DOHH2 (cell line): ENCODE measurements around the gene PLXNA2.

ENCODE experiments used
- H3F3A ChIP-seq: fragments of 200-600 bp; sonication (generic), shearing (Covaris generic); 2 replicates; pipeline ENCODE4 v1.6.0; 2016; ENCODE audit warnings: antibody characterized with exemption, mild to moderate bottlenecking; ENCODE audit not compliant: control insufficient read depth, insufficient read depth
- H3K27ac ChIP-seq: fragments of 200-600 bp; sonication (generic); 2 replicates; pipeline ENCODE4 v1.5.1; 2014; ENCODE audit warnings: low read depth, mild to moderate bottlenecking, low read length, moderate library complexity
- H3K27me3 ChIP-seq: fragments of 200-600 bp; sonication (generic); 2 replicates; pipeline ENCODE4 v1.6.1; 2014; ENCODE audit warnings: mild to moderate bottlenecking, low read length, mixed read lengths; ENCODE audit not compliant: control insufficient read depth
- H3K36me3 ChIP-seq: fragments of 200-600 bp; sonication (generic); 2 replicates; pipeline ENCODE4 v1.6.1; 2014; ENCODE audit warnings: mild to moderate bottlenecking, low read length, moderate library complexity, mixed read lengths; ENCODE audit not compliant: control insufficient read depth
- H3K4me1 ChIP-seq: fragments of 200-600 bp; sonication (generic); 2 replicates; pipeline ENCODE4 v1.6.1; 2014; ENCODE audit warnings: mild to moderate bottlenecking, low read length, mixed read lengths; ENCODE audit not compliant: control insufficient read depth
- H3K4me2 ChIP-seq: fragments of 200-600 bp; sonication (generic); 2 replicates; pipeline ENCODE4 v1.6.0; 2014; ENCODE audit warnings: mild to moderate bottlenecking, low read length, moderate library complexity
- H3K4me3 ChIP-seq: fragments of 200-600 bp; sonication (generic); 2 replicates; pipeline ENCODE4 v1.5.1; 2014; ENCODE audit warnings: mild to moderate bottlenecking, low read length, mixed read lengths
- H3K79me2 ChIP-seq: fragments of 200-600 bp; sonication (generic); 2 replicates; pipeline ENCODE4 v1.6.1; 2014; ENCODE audit warnings: mild to moderate bottlenecking, low read length, mixed read lengths; ENCODE audit not compliant: control insufficient read depth
- H3K9me2 ChIP-seq: fragments of 200-600 bp; sonication (generic); replicated peaks from 2 replicates; pipeline ENCODE4 v1.6.1; 2014; ENCODE audit warnings: mild to moderate bottlenecking, low read length, mixed read lengths; ENCODE audit not compliant: control insufficient read depth
- H3K9me3 ChIP-seq: fragments of 200-600 bp; sonication (generic); 2 replicates; pipeline ENCODE4 v1.6.1; 2014; ENCODE audit warnings: antibody characterized with exemption, low read length, mixed read lengths; ENCODE audit not compliant: control insufficient read depth, insufficient read depth
- H4K20me1 ChIP-seq: fragments of 200-600 bp; sonication (generic); 2 replicates; pipeline ENCODE4 v1.6.0; 2014; ENCODE audit warnings: low read depth, mild to moderate bottlenecking, antibody characterized with exemption, low read length, moderate library complexity; ENCODE audit not compliant: control insufficient read depth, insufficient read depth
- CTCF ChIP-seq: fragments of 200-600 bp; sonication (generic); IDR thresholded peaks from one replicate; pipeline ENCODE4 v1.5.1; 2014; ENCODE audit warnings: antibody characterized with exemption, mild to moderate bottlenecking, low read depth, low read length; ENCODE audit not compliant: poor library complexity, severe bottlenecking
- EZH2phosphoT487 ChIP-seq: fragments of 200-600 bp; sonication (generic); IDR thresholded peaks from 2 replicates; pipeline ENCODE4 v1.6.1; 2017; ENCODE audit warnings: borderline replicate concordance, mild to moderate bottlenecking, antibody characterized with exemption, low read length, moderate library complexity, mixed read lengths

PLXNA2 gene

GRCh38 chr1:208242146-208242545, 2.0 kb downstream of the PLXNA2 start:
- peaks cover 16% of the 10 kb centered on the region for H3K4me1 ChIP-seq
- TF ChIP-seq CTCF: no peak
- TF ChIP-seq EZH2phosphoT487: no peak
- H3F3A ChIP-seq: 0 out of 2 replicates have a peak, but pooled peaks cover 2% of the 10 kb centered on the region
- peaks cover 72% of the 10 kb centered on the region for H3K27me3 ChIP-seq
- H3K9me3 ChIP-seq: no peaks in the 10 kb centered on the region
- no peak overlapping the region for H3K4me3 ChIP-seq
- H3K27ac ChIP-seq: no peak overlapping the region
- H4K20me1 ChIP-seq: no peaks in the 10 kb centered on the region
- H3K9me2 ChIP-seq: no peaks in the 10 kb centered on the region
- no peaks in the 10 kb centered on the region for H3K36me3 ChIP-seq
- H3K79me2 ChIP-seq: no peaks in the 10 kb centered on the region
- H3K4me2 ChIP-seq: no peak overlapping the region

GRCh38 chr1:208241512-208241911, 2.7 kb downstream of the PLXNA2 start:
- Histone ChIP-seq H4K20me1 (no peaks in the 10 kb centered on the region), H3K79me2 (no peaks in the 10 kb centered on the region), H3K9me3 (no peaks in the 10 kb centered on the region), H3K4me2 (no peak overlapping the region), H3F3A (0 out of 2 replicates have a peak, but pooled peaks cover 2% of the 10 kb centered on the region), H3K27ac (no peak overlapping the region), H3K9me2 (no peaks in the 10 kb centered on the region), H3K4me3 (no peak overlapping the region), H3K4me1 (peaks cover 16% of the 10 kb centered on the region), H3K36me3 (no peaks in the 10 kb centered on the region), H3K27me3 (peaks cover 78% of the 10 kb centered on the region)
- TF ChIP-seq EZH2phosphoT487 (no peak), CTCF (no peak)

- H3K4me2 ChIP-seq: no peak overlapping the region
- TF ChIP-seq EZH2phosphoT487: no peak
- TF ChIP-seq CTCF: no peak
- no peaks in the 10 kb centered on the region for H3K36me3 ChIP-seq
- no peaks in the 10 kb centered on the region for H3K79me2 ChIP-seq
- H3K27ac ChIP-seq: no peak overlapping the region
- 0 out of 2 replicates have a peak, but pooled peaks cover 2% of the 10 kb centered on the region for H3F3A ChIP-seq
- H3K9me2 ChIP-seq: no peaks in the 10 kb centered on the region
- H3K4me1 ChIP-seq: peaks cover 16% of the 10 kb centered on the region
- H3K4me3 ChIP-seq: no peak overlapping the region
- H4K20me1 ChIP-seq: no peaks in the 10 kb centered on the region
- H3K9me3 ChIP-seq: no peaks in the 10 kb centered on the region
- H3K27me3 ChIP-seq: peaks cover 85% of the 10 kb centered on the region
Measured at GRCh38 chr1:208240662-208241355, 3.4 kb downstream of the PLXNA2 start.
